Neural crest cell (in vitro differentiated cells): Measurements from ENCODE around the gene FATE1. TPM values are rescaled to one million over a fixed set of nuclear protein-coding genes. Genes with fewer than 3 reads are reported as not detected.

Source experiments
- DNase-seq: peaks from one replicate; pipeline ENCODE4 v3.0.0; 2021; ENCODE audit warnings: low read depth, mixed read lengths, low spot score
- H3K27ac Mint-ChIP-seq: one replicate; pipeline ENCODE4 v1.8.0; 2021; ENCODE audit warnings: mild to moderate bottlenecking, mixed read lengths; ENCODE audit not compliant: unreplicated experiment
- H3K27me3 Mint-ChIP-seq: 2 replicates; pipeline ENCODE4 v1.8.0; 2021; ENCODE audit warnings: low read depth, mild to moderate bottlenecking, mixed read lengths
- H3K36me3 Mint-ChIP-seq: 2 replicates; pipeline ENCODE4 v1.8.0; 2021; ENCODE audit warnings: low read depth, mild to moderate bottlenecking, mixed read lengths
- H3K4me1 Mint-ChIP-seq: 2 replicates; pipeline ENCODE4 v1.8.0; 2021; ENCODE audit warnings: mixed read lengths
- H3K4me3 Mint-ChIP-seq: one replicate; pipeline ENCODE4 v1.8.0; 2021; ENCODE audit warnings: mild to moderate bottlenecking, mixed read lengths
- H3K9me3 Mint-ChIP-seq: 2 replicates; pipeline ENCODE4 v1.8.0; 2021; ENCODE audit warnings: mixed read lengths
- total RNA-seq: library from RNA; stranded (reverse); gene quantifications from 2 replicates; pipeline ENCODE4 v1.2.1, GENCODE V29; 2021
- TF ChIP-seq, protein P1 (sequence below): fragments of 200-600 bp; sonication (generic); conservative IDR thresholded peaks from 2 replicates; pipeline ENCODE4 v1.5.0; 2021; ENCODE audit warnings: antibody characterized with exemption, mild to moderate bottlenecking

FATE1 gene
- total RNA-seq, 1 donor from 2014 or later = not detected

- H3K27ac Mint-ChIP-seq = no peak overlapping the region
- H3K4me3 Mint-ChIP-seq = no peak overlapping the region
- no peaks in the 10 kb centered on the region for H3K9me3 Mint-ChIP-seq
Observed at GRCh38 chrX:151713849-151714248, 2.0 kb upstream of the FATE1 start.

GRCh38 chrX:151714362-151714761 is 1.5 kb upstream of the FATE1 start:
- Mint-ChIP-seq H3K9me3 (no peaks in the 10 kb centered on the region), H3K4me1 (no peaks in the 10 kb centered on the region), H3K27ac (no peak overlapping the region), H3K4me3 (no peak overlapping the region), H3K36me3 (no peaks in the 10 kb centered on the region), H3K27me3 (peaks cover 18% of the 10 kb centered on the region)
- TF ChIP-seq, protein P1, sequence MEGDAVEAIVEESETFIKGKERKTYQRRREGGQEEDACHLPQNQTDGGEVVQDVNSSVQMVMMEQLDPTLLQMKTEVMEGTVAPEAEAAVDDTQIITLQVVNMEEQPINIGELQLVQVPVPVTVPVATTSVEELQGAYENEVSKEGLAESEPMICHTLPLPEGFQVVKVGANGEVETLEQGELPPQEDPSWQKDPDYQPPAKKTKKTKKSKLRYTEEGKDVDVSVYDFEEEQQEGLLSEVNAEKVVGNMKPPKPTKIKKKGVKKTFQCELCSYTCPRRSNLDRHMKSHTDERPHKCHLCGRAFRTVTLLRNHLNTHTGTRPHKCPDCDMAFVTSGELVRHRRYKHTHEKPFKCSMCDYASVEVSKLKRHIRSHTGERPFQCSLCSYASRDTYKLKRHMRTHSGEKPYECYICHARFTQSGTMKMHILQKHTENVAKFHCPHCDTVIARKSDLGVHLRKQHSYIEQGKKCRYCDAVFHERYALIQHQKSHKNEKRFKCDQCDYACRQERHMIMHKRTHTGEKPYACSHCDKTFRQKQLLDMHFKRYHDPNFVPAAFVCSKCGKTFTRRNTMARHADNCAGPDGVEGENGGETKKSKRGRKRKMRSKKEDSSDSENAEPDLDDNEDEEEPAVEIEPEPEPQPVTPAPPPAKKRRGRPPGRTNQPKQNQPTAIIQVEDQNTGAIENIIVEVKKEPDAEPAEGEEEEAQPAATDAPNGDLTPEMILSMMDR = no peak
- DNase-seq = no peak

More at GRCh38 chrX:151713849-151714248, 2.0 kb upstream of the FATE1 start:
- peak; percentile 20 for DNase-seq
- Mint-ChIP-seq H3K36me3 (no peaks in the 10 kb centered on the region), H3K27me3 (peaks cover 18% of the 10 kb centered on the region), H3K4me1 (no peaks in the 10 kb centered on the region)
- TF ChIP-seq, protein P1 = peak; percentile 52

DNA sequence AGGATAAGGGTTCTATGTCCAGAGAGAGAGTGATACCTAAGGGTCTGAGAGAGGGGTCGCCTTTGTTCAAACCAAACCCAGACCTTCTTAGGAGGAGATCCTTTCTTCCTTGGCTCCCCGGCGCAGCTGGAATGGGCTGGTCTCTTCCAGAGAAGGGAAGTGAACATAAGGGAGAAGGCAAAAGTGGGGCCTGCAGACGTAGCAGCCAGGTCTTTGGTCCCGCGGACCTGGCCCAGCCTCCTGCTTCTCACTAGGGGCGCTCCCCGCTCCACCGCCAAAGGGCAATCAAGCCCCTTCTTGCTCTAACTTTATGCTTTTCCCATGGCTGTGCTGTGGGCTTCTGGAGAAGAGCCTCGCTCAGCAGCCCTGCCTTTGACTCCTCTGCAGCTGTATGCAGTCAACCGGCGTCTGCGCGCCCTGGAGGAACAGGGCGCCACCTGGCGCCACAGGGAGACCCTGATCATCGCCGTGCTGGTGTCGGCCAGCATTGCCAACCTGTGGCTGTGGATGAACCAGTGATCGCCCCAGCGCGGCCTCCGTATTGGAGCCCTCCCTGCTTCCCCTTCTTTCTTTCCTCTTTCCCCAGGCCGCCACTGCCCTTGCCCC is 6.5 kb downstream of the FATE1 start:
- TF ChIP-seq, protein P1 = peak; percentile 59
- H3K27me3 Mint-ChIP-seq = peaks cover 5% of the 10 kb centered on the region
- H3K36me3 Mint-ChIP-seq = no peaks in the 10 kb centered on the region
- H3K27ac Mint-ChIP-seq = no peak overlapping the region
- DNase-seq = peak; percentile 40
- H3K4me3 Mint-ChIP-seq = no peak overlapping the region
- no peaks in the 10 kb centered on the region for H3K9me3 Mint-ChIP-seq
- no peaks in the 10 kb centered on the region for H3K4me1 Mint-ChIP-seq

GRCh38 chrX:151723156-151723760 is 7.4 kb downstream of the FATE1 start:
- Mint-ChIP-seq H3K36me3 (no peaks in the 10 kb centered on the region), H3K27me3 (peaks cover 4% of the 10 kb centered on the region), H3K4me1 (no peaks in the 10 kb centered on the region), H3K9me3 (no peaks in the 10 kb centered on the region), H3K27ac (no peak overlapping the region), H3K4me3 (no peak overlapping the region)
- TF ChIP-seq, protein P1 = no peak
- no peak for DNase-seq

DNA sequence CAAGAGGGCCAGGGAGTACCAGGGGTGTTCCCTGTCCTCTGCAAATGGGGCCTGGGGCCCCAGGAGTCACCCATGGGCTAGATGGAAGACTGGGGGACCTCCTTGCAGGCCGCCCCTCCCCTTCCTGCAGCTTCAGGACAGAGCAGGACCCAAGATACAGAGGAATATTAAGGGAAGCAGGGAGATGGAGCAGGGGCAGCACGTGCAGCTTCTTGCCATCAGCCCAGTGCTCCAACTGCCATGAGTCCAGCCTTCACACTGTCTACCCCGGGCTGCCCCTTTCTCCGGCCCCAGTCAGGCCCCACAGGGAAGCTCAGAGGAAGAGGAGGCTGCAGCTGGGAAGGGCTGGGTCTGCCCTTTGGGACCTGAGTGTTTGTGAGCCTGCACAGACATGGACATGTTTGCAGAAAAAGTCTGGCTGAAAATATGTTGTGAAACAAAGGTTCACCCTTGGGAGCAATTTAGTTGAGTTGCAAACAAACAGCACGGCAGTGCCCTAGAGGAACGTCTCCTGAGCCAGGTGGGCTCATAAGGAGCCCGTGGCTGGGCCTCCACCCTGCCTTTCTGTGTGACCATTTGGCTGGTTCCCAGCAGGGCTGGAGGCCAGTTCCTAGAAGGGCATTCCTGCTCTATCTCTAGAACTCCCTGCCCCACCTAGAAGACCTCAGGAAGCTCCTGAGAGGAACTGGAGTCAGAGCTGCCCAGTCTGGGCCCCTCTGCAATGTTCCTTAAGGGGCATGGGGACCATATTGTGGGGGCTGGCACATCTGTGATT is 8.9 kb downstream of the FATE1 start:
- H3K4me1 Mint-ChIP-seq = no peaks in the 10 kb centered on the region
- no peaks in the 10 kb centered on the region for H3K27me3 Mint-ChIP-seq
- no peaks in the 10 kb centered on the region for H3K36me3 Mint-ChIP-seq
- TF ChIP-seq, protein P1 = no peak
- H3K4me3 Mint-ChIP-seq = no peak overlapping the region
- no peak overlapping the region for H3K27ac Mint-ChIP-seq
- H3K9me3 Mint-ChIP-seq = no peaks in the 10 kb centered on the region
- no peak for DNase-seq
